GM12891 (cell line): ENCODE data around the gene C10orf71.

Experiments
- DNase-seq: peaks from one replicate; pipeline ENCODE4 v3.0.0; 2011; ENCODE audit warnings: low spot score; ENCODE audit not compliant: insufficient read length
- FAIRE-seq: peaks from 2 replicates; lab custom pipeline; 2011; peaks lifted over from hg19 to GRCh38; lab: Jason Lieb, UNC
- PAX5 ChIP-seq: IDR thresholded peaks from 2 replicates; pipeline ENCODE4 v1.6.1; 2011; ENCODE audit warnings: low read length, moderate library complexity, mild to moderate bottlenecking; ENCODE audit not compliant: insufficient read depth, severe bottlenecking
- POLR2A ChIP-seq: IDR thresholded peaks from 2 replicates; pipeline ENCODE4 v1.6.1; 2011; ENCODE audit warnings: low read depth, low read length, control low read depth
- POLR2AphosphoS5 ChIP-seq: IDR thresholded peaks from 2 replicates; pipeline ENCODE4 v1.6.1; 2011; ENCODE audit warnings: low read depth, low read length, control low read depth
- POU2F2 ChIP-seq: IDR thresholded peaks from 2 replicates; pipeline ENCODE4 v1.6.1; 2011; ENCODE audit warnings: low read depth, mild to moderate bottlenecking, control low read depth, low read length, moderate library complexity
- SPI1 ChIP-seq: IDR thresholded peaks from 2 replicates; pipeline ENCODE4 v1.6.1; 2011; ENCODE audit warnings: low read depth, low read length, control low read depth
- TAF1 ChIP-seq: IDR thresholded peaks from 2 replicates; pipeline ENCODE4 v1.6.1; 2011; ENCODE audit warnings: low read depth, low read length, control low read depth

C10orf71 gene

DNA sequence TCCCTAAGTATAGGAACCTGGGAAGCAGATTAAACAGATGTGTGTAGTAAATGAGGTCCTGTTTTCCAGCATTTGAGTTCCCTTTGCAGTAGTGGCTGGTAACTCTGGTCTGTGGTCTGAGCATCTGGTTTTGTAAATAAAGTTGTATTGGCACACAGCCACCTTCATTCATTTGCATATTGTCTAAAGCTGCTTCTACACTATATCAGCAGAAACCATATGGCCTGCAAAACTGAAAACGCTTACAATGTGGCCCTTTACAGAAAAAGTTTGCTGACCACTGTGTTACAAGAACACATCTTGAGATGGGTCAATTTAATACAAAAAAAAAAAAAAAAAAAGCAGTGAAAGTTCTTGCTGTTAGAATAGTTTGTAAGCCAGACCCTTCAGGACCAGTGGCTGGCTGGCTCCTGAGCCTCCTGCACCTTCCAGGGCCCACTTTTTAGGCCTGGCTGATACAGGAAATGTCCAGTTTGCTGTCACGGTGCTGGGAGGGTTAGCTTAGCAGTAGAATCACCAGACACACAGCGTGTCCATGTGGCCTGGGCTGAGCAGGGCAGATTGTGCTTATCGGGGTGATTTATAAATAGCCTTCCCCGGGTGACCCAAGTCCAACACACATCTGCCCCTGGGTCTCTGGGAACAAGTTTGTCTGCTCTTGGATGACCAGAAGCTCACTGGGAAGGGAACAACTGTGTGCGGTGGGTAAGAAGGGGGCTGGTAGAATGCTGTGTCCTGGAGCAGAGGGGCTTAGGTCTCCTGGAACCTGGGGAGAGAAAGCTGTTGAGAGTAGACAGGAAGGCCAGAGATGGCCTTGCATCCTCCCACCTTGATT is 1.4 kb downstream of the C10orf71 start:
- peak; percentile 89 for FAIRE-seq
- TF ChIP-seq TAF1 = no peak
- peak; percentile 53; the same call in 1 of the 2 replicates for TF ChIP-seq POU2F2
- DNase-seq = no peak

DNA sequence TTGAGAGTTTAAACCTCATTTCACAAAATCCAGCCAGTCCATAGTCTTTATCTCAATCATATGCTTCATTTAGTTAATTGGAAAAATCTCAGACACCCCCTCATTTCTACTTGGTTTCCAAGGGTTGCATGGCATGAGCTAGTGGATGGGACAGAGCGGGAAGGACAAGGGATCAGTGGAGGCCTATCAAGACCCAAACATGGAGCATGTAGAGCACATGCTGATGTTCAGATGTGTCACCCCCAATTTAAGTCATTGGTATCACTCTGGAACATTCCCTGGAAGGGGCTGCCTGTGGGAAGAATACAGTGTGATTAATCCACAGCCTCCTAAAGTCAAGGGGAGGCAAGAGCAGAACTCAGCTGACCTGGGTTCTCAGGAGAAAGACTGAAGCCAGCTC is 2.3 kb downstream of the C10orf71 start:
- FAIRE-seq (no peak), DNase-seq (no peak)
- TF ChIP-seq PAX5 (no peak), POU2F2 (no peak), TAF1 (no peak), POLR2A (no peak), SPI1 (no peak), POLR2AphosphoS5 (no peak)

DNA sequence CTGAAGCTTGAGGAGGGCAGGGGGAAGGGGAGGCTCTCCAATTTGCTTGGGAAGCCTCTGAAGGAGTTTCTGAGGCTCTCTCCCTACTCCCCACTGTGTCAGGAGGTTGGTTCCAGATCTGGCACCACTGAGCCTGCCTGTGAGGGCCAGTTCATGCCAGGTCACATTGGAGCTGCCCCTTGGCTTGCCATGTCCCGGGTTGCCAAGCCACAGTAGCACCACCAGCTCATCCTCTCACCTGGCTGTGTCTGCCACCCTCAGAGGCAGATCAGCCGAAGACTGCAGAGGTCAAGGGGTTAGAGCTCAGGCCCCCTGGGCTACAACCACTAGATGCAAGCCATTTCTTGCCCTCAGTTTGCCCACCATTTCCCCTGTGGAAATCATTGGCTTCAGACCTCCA is 3.1 kb downstream of the C10orf71 start:
- DNase-seq = no peak
- FAIRE-seq = no peak
- TF ChIP-seq POU2F2 (no peak), POLR2AphosphoS5 (no peak), PAX5 (no peak), POLR2A (no peak), SPI1 (no peak), TAF1 (no peak)

DNA sequence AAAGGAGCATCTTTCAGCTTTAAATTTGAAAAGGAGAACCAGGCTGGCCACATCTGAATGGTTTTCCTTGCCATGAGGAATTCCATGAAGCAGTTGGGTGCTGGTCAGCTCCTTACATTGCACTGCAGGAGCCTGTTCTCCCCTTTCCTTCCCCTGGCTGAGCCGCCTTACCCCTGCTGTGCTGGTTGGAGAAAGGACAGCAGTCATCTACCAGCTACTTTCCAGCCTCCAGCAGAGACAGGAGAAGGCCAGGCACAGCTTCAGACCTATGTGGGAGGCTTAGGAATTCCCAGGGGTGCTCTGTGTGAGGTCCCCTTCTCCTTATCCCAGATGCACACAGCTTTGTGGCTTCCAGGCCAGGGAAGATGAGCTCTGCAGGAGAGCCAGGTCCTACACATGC is 4.7 kb downstream of the C10orf71 start:
- TF ChIP-seq TAF1 (no peak), SPI1 (no peak), POLR2AphosphoS5 (no peak), POU2F2 (no peak), POLR2A (no peak), PAX5 (no peak)
- no peak for FAIRE-seq
- no peak for DNase-seq

DNA sequence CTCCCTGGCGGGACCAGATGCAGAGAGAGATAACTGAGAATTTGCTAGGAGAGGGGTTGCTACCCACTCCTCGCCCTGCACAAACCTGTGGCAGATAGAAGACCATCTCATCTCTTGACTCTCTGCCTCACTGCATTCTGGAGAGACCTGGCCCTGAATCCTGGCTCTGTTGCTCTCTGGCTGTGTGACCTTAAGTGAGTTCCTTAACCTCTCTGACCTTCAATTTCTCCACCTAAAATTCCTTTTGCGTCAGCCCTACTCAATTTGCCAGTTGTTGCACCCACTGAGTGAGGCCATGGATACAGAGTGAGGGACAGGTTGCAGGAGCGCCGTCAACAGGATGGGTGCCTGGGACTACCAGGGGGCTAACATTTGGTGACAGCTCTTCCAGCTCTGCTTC is 5.2 kb downstream of the C10orf71 start:
- TF ChIP-seq PAX5 (no peak), POLR2A (no peak), POLR2AphosphoS5 (no peak), SPI1 (no peak), POU2F2 (no peak), TAF1 (no peak)
- no peak for FAIRE-seq
- DNase-seq = no peak

DNA sequence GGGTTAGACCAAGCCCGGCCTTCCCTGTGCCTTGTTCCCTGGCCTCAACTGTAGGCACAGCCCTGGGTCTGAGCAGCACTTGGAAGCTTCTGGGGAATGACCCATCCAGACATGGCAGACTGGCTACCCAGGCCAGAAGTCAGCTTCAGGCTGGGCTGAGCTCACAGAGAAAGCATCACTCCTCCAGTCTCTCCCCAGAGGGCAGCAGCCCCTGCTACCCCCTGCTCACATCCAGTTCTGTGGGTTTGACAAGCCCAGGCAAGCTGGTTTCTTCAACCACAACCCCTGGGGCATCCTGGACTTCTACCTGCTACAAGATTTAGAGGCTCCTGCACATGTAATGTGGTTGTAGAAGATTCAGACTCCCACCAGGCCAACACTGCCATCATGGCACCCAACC is 9.0 kb downstream of the C10orf71 start:
- DNase-seq = no peak
- no peak for FAIRE-seq
- no peak for TF ChIP-seq PAX5
- no peak for TF ChIP-seq POLR2AphosphoS5
- no peak for TF ChIP-seq POLR2A
- no peak for TF ChIP-seq POU2F2
- no peak for TF ChIP-seq TAF1
- no peak for TF ChIP-seq SPI1

DNA sequence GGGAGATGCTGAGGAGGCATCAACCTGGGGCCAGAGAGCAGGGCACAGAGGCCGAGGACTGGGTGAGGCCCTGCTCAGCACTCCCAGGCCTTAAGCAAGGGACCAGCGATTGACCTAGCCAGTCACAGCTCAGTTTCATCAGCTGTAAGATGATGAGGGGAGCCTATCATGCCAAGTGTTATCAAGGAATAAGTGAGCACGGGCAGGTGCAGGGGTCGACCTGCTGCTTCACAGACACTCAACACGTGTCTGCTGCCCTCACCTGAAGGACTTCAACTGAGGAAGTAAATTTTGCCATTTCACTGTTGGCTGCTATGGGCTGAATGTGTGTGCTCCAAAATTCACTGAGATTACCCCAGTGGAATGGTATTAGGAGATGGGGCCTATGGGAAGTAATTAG is 9.9 kb downstream of the C10orf71 start:
- no peak for TF ChIP-seq POU2F2
- no peak for TF ChIP-seq POLR2AphosphoS5
- TF ChIP-seq PAX5 = no peak
- FAIRE-seq (peak; percentile 41), DNase-seq (no peak)

DNA sequence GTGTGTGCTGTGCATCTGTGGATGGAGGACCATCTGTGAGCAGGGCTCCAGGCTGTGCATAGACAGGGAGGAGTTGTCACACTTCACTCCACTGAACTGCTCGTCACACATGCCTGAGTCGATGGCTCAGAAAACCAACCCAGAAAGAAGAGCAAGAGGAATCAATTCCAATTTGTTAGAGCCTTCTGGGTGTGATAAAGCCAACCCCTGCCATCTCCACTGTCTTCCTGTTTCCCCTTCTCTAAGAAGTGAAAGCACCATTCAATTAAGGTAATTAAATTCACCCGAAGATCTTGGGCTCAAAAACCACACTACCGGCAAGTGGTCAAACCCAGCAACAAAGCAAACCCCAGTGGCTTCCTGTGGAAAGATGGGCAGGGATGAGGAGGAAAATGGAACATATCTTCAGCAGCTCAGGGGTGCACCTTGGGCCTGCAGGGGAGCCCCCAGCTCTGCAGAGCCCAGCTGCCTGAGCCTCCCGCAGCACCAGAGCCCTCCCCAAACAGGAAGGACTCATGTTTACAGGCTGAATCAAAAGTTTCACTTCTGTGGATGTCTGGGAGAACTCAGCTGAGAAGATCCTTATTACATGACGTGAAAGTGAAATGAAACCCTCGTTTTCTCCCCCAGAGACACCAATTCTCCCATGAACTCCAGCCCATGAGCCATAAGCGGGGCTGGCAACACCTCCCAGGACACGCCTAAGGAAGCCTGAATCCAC is 10.9 kb downstream of the C10orf71 start:
- TF ChIP-seq TAF1 (no peak), PAX5 (peak; percentile 33)
- peak; percentile 65 for FAIRE-seq
- no peak for DNase-seq

DNA sequence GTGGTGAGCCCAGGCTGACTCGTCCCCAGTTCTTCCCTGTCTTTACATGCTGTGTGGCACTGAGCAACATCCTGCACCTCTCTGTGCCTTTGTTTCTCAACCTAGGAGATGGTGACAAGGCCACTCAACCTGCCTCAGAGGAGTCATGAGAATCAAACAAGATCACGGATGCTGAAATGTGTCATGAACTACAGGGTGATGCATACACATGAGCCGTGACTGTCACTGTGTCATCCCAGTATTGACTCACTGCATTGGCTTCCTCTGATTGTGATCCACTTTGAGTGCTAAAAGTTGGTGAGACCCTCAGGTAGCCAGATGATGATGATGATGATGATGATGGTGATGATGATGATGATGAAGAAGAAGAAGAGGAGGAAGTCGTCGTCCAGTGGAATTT is 11.5 kb downstream of the C10orf71 start:
- peak; percentile 31 for FAIRE-seq
- no peak for DNase-seq
- TF ChIP-seq POU2F2 (no peak), SPI1 (no peak), POLR2A (no peak)

DNA sequence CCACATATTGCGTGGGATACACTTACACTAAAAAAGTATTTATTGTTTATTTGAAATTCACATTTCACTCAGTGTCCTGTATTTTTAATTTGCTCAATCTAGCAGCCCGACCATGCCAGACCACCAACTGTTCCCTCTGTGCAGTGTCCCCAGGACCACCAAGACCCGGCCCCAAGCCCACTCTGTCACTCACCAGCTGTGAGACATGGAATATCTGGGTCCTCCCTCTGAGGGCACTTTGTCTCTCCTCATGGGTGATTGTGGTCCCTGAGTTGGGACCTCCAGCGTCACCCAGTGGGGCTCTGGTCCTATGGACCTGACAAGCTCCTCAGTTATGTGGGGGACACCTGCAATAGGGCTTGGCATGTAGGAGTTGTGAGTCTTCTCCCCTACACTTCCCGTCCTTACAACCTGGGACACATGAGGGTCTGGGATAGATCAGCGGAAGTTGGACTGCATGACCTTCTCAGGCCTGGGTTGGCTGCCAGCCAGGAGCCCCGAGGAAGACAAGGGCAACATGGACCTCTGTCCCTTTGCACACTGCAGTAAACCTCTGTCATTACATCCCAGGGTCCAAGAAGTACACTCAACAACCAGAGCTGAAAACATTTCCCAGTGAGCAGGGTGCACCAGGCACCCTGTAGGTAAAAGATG is 12.1 kb downstream of the C10orf71 start:
- DNase-seq (no peak), FAIRE-seq (no peak)
- TF ChIP-seq TAF1 = no peak
- TF ChIP-seq POLR2A = no peak
- TF ChIP-seq POLR2AphosphoS5 = no peak
- TF ChIP-seq PAX5 = no peak
- no peak for TF ChIP-seq POU2F2
